WTC11 (cell line): Measurements from ENCODE around the gene DEFB128. TPM values are rescaled to one million over a fixed set of nuclear protein-coding genes. Genes with fewer than 3 reads are reported as not detected.

Experiments
- ATAC-seq: fragments of 200-7000 bp; cut with Tn5 transposase; 2 replicates; pipeline ENCODE4 v1.10.0; 2021; ENCODE audit warnings: mild to moderate bottlenecking, moderate library complexity
- CTCF ChIA-PET: fragments of 300-600 bp; sonication (Branson Sonifier 250); formaldehyde crosslinking; loops from one replicate; lab custom pipeline; 2021; ENCODE audit warnings: antibody characterized with exemption; lab: Charles Lee
- POLR2A ChIA-PET: fragments of 350-600 bp; sonication (Branson Sonifier 250); formaldehyde crosslinking; loops from one replicate; lab custom pipeline; 2021; ENCODE audit warnings: antibody characterized with exemption; lab: Charles Lee
- DNase-seq: peaks from one replicate; pipeline ENCODE4 v3.0.0; 2021; ENCODE audit warnings: low spot score
- H3K27ac Mint-ChIP-seq: 2 replicates; pipeline ENCODE4 v1.8.0; 2021; ENCODE audit warnings: mixed read lengths
- H3K27me3 Mint-ChIP-seq: 2 replicates; pipeline ENCODE4 v1.8.0; 2021; ENCODE audit warnings: low read depth, mild to moderate bottlenecking, moderate library complexity, mixed read lengths
- H3K36me3 Mint-ChIP-seq: 2 replicates; pipeline ENCODE4 v1.8.0; 2021; ENCODE audit warnings: mixed read lengths
- H3K4me1 Mint-ChIP-seq: 2 replicates; pipeline ENCODE4 v1.8.0; 2022; ENCODE audit warnings: mixed read lengths
- H3K4me3 Mint-ChIP-seq: 2 replicates; pipeline ENCODE4 v1.8.0; 2021; ENCODE audit warnings: mild to moderate bottlenecking, moderate library complexity, mixed read lengths
- H3K9me3 Mint-ChIP-seq: 2 replicates; pipeline ENCODE4 v1.8.0; 2021; ENCODE audit warnings: mixed read lengths
- ATF1 ChIP-seq: sonication (generic); formaldehyde crosslinking; IDR thresholded peaks from 2 replicates; pipeline ENCODE4 v1.8.1; 2023; ENCODE audit warnings: mild to moderate bottlenecking, moderate library complexity, missing genetic modification reagents
- CREM ChIP-seq: sonication (generic); formaldehyde crosslinking; IDR thresholded peaks from 2 replicates; pipeline ENCODE4 v1.8.1; 2022; ENCODE audit warnings: mild to moderate bottlenecking, missing genetic modification reagents, moderate library complexity
- FOXJ3 ChIP-seq: sonication (generic); formaldehyde crosslinking; IDR thresholded peaks from 2 replicates; pipeline ENCODE4 v1.9.0; 2021; ENCODE audit warnings: missing genetic modification reagents, mild to moderate bottlenecking, borderline replicate concordance
- HMGA2 ChIP-seq: fragments of 250-450 bp; sonication (Bioruptor Pico); IDR thresholded peaks from 2 replicates; pipeline ENCODE4 v1.4.0; 2021; ENCODE audit warnings: mild to moderate bottlenecking, moderate library complexity
- MYBL2 ChIP-seq: sonication (generic); formaldehyde crosslinking; IDR thresholded peaks from 2 replicates; pipeline ENCODE4 v1.8.1; 2023; ENCODE audit warnings: mild to moderate bottlenecking, moderate library complexity, missing genetic modification reagents
- PRRX2 ChIP-seq: fragments of 250-450 bp; sonication (Bioruptor Pico); IDR thresholded peaks from 2 replicates; pipeline ENCODE4 v1.8.0; 2021; ENCODE audit warnings: mild to moderate bottlenecking
- SMAD3 ChIP-seq: sonication (generic); formaldehyde crosslinking; IDR thresholded peaks from 2 replicates; pipeline ENCODE4 v1.8.0; 2022; ENCODE audit warnings: missing genetic modification reagents, mild to moderate bottlenecking, borderline replicate concordance
- SP1 ChIP-seq: sonication (generic); formaldehyde crosslinking; conservative IDR thresholded peaks from 2 replicates; pipeline ENCODE4 v1.8.1; 2022; ENCODE audit warnings: missing genetic modification reagents
- TEAD4 ChIP-seq: sonication (generic); formaldehyde crosslinking; IDR thresholded peaks from 2 replicates; pipeline ENCODE4 v1.8.0; 2022; ENCODE audit warnings: mild to moderate bottlenecking, missing genetic modification reagents
- ZNF219 ChIP-seq: sonication (generic); formaldehyde crosslinking; IDR thresholded peaks from 2 replicates; pipeline ENCODE4 v1.8.0; 2023; ENCODE audit warnings: missing genetic modification reagents, mild to moderate bottlenecking, borderline replicate concordance
- ZNF232 ChIP-seq: sonication (generic); formaldehyde crosslinking; IDR thresholded peaks from 2 replicates; pipeline ENCODE4 v1.8.0; 2022; ENCODE audit warnings: mild to moderate bottlenecking, missing genetic modification reagents
- total RNA-seq: library from RNA; stranded (reverse); gene quantifications from 3 replicates; pipeline ENCODE4 v1.2.3, GENCODE V29; 2021
- TF ChIP-seq, protein P1 (sequence below): sonication (generic); formaldehyde crosslinking; IDR thresholded peaks from 2 replicates; pipeline ENCODE4 v1.8.0; 2022; ENCODE audit warnings: missing genetic modification reagents
- TF ChIP-seq, protein P2 (sequence below): sonication (generic); formaldehyde crosslinking; IDR thresholded peaks from 2 replicates; pipeline ENCODE4 v1.8.1; 2022; ENCODE audit warnings: low read depth, mild to moderate bottlenecking, moderate library complexity, missing genetic modification reagents, borderline replicate concordance
- TF ChIP-seq, protein P3 (sequence below): fragments of 250-450 bp; sonication (Bioruptor Pico); IDR thresholded peaks from 2 replicates; pipeline ENCODE4 v1.8.0; 2021; ENCODE audit warnings: mild to moderate bottlenecking
- TF ChIP-seq, protein P4 (sequence below): sonication (generic); formaldehyde crosslinking; IDR thresholded peaks from 2 replicates; pipeline ENCODE4 v1.8.1; 2023; ENCODE audit warnings: mild to moderate bottlenecking, missing genetic modification reagents
- TF ChIP-seq, protein P5 (sequence below): sonication (generic); formaldehyde crosslinking; conservative IDR thresholded peaks from 2 replicates; pipeline ENCODE4 v1.8.1; 2023; ENCODE audit warnings: mild to moderate bottlenecking, low read depth, missing genetic modification reagents, moderate library complexity

Gene DEFB128
- total RNA-seq, 1 experiment from 2014 or later: not detected

DNA sequence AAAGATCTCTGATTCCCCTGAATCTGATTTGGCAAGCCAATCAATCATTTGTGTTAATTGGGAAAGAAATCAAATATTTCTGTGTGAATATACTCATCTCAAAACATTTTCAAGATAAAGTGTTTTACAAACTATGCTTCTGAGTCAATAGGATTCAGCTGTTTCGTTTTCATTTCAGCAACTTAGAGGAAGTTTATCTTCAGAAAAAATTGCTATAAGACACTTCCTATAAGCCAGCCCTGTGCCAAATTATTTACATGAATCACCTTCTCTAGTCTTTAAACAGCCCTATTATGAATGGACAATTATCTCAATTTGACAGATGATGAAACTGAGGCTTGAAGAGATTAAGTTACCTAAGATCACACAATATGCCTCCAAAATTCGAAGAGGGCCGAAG, 48.4 kb upstream of the DEFB128 start (continued):
- TF ChIP-seq, protein P1, sequence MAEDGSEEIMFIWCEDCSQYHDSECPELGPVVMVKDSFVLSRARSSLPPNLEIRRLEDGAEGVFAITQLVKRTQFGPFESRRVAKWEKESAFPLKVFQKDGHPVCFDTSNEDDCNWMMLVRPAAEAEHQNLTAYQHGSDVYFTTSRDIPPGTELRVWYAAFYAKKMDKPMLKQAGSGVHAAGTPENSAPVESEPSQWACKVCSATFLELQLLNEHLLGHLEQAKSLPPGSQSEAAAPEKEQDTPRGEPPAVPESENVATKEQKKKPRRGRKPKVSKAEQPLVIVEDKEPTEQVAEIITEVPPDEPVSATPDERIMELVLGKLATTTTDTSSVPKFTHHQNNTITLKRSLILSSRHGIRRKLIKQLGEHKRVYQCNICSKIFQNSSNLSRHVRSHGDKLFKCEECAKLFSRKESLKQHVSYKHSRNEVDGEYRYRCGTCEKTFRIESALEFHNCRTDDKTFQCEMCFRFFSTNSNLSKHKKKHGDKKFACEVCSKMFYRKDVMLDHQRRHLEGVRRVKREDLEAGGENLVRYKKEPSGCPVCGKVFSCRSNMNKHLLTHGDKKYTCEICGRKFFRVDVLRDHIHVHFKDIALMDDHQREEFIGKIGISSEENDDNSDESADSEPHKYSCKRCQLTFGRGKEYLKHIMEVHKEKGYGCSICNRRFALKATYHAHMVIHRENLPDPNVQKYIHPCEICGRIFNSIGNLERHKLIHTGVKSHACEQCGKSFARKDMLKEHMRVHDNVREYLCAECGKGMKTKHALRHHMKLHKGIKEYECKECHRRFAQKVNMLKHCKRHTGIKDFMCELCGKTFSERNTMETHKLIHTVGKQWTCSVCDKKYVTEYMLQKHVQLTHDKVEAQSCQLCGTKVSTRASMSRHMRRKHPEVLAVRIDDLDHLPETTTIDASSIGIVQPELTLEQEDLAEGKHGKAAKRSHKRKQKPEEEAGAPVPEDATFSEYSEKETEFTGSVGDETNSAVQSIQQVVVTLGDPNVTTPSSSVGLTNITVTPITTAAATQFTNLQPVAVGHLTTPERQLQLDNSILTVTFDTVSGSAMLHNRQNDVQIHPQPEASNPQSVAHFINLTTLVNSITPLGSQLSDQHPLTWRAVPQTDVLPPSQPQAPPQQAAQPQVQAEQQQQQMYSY: no peak
- TF ChIP-seq ZNF219 (CRISPR knock-in tag): no peak
- TF ChIP-seq, protein P2, sequence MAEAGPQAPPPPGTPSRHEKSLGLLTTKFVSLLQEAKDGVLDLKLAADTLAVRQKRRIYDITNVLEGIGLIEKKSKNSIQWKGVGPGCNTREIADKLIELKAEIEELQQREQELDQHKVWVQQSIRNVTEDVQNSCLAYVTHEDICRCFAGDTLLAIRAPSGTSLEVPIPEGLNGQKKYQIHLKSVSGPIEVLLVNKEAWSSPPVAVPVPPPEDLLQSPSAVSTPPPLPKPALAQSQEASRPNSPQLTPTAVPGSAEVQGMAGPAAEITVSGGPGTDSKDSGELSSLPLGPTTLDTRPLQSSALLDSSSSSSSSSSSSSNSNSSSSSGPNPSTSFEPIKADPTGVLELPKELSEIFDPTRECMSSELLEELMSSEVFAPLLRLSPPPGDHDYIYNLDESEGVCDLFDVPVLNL (CRISPR knock-in tag): no peak

DNA sequence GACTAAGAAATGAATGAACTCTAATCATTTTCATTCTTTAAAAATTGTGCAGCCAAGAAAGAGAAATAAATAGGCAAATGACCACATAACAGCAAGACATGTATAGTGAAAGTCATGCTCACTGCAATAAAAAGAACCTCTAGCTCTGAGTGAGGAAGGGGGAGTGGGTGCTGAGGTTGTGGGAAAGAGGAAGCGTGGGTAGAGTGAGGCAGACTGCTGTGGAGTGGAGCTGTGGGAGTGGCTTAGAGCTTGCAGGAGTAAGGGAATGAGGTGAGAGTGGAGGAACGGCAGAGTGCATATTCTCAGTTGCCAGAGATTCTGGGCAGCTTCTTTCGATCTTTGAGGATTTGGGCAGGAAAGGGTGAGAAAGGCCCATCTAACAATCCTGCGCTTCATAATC, 48.0 kb upstream of the DEFB128 start:
- Mint-ChIP-seq H3K4me3 (no peak overlapping the region), H3K27ac (no peak overlapping the region), H3K36me3 (no peaks in the 10 kb centered on the region), H3K9me3 (no peaks in the 10 kb centered on the region), H3K4me1 (no peaks in the 10 kb centered on the region), H3K27me3 (peaks cover 97% of the 10 kb centered on the region)
- ChIA-PET CTCF (no interaction called here), POLR2A (no interaction called here)
- DNase-seq (no peak), ATAC-seq (no peak)
- no peak for TF ChIP-seq TEAD4
- TF ChIP-seq FOXJ3 (CRISPR knock-in tag): no peak
- no peak for TF ChIP-seq MYBL2 (CRISPR knock-in tag)
- no peak for TF ChIP-seq SMAD3 (CRISPR knock-in tag)
- no peak for TF ChIP-seq PRRX2

DNA sequence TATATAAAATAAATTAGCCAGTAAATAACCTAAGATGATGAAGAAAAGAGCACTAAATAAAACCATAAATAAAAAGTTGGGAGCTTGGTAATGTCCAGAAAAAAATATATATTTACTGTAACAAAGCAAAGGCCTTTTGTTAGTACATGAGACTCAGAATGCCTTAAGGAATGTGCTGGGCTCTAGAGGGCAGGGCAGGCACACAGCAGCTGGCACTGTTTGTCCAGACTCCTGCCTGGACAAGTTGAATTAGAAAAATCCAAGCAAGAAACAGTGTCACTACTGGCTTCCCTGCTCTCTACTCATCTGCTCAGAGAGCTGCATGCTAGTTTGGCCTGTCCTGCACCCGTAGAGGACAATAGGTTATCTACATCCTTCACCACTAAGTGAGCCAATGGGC, 46.4 kb upstream of the DEFB128 start:
- Mint-ChIP-seq H3K4me3 (no peak overlapping the region), H3K27me3 (peaks cover 94% of the 10 kb centered on the region), H3K4me1 (no peaks in the 10 kb centered on the region), H3K36me3 (no peaks in the 10 kb centered on the region), H3K27ac (no peak overlapping the region), H3K9me3 (no peaks in the 10 kb centered on the region)
- no peak for DNase-seq
- CTCF ChIA-PET: no interaction called here
- POLR2A ChIA-PET: no interaction called here
- ATAC-seq: no peak
- TF ChIP-seq SP1 (CRISPR knock-in tag): no peak
- TF ChIP-seq, protein P3, sequence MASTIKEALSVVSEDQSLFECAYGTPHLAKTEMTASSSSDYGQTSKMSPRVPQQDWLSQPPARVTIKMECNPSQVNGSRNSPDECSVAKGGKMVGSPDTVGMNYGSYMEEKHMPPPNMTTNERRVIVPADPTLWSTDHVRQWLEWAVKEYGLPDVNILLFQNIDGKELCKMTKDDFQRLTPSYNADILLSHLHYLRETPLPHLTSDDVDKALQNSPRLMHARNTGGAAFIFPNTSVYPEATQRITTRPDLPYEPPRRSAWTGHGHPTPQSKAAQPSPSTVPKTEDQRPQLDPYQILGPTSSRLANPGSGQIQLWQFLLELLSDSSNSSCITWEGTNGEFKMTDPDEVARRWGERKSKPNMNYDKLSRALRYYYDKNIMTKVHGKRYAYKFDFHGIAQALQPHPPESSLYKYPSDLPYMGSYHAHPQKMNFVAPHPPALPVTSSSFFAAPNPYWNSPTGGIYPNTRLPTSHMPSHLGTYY (CRISPR knock-in tag): no peak
- TF ChIP-seq, protein P4, sequence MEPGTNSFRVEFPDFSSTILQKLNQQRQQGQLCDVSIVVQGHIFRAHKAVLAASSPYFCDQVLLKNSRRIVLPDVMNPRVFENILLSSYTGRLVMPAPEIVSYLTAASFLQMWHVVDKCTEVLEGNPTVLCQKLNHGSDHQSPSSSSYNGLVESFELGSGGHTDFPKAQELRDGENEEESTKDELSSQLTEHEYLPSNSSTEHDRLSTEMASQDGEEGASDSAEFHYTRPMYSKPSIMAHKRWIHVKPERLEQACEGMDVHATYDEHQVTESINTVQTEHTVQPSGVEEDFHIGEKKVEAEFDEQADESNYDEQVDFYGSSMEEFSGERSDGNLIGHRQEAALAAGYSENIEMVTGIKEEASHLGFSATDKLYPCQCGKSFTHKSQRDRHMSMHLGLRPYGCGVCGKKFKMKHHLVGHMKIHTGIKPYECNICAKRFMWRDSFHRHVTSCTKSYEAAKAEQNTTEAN (CRISPR knock-in tag): no peak
- no peak for TF ChIP-seq ZNF232 (CRISPR knock-in tag)
- no peak for TF ChIP-seq CREM
- TF ChIP-seq ATF1 (CRISPR knock-in tag): no peak
- no peak for TF ChIP-seq HMGA2
- TF ChIP-seq, protein P5, sequence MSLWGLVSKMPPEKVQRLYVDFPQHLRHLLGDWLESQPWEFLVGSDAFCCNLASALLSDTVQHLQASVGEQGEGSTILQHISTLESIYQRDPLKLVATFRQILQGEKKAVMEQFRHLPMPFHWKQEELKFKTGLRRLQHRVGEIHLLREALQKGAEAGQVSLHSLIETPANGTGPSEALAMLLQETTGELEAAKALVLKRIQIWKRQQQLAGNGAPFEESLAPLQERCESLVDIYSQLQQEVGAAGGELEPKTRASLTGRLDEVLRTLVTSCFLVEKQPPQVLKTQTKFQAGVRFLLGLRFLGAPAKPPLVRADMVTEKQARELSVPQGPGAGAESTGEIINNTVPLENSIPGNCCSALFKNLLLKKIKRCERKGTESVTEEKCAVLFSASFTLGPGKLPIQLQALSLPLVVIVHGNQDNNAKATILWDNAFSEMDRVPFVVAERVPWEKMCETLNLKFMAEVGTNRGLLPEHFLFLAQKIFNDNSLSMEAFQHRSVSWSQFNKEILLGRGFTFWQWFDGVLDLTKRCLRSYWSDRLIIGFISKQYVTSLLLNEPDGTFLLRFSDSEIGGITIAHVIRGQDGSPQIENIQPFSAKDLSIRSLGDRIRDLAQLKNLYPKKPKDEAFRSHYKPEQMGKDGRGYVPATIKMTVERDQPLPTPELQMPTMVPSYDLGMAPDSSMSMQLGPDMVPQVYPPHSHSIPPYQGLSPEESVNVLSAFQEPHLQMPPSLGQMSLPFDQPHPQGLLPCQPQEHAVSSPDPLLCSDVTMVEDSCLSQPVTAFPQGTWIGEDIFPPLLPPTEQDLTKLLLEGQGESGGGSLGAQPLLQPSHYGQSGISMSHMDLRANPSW (CRISPR knock-in tag): no peak
